SK-N-SH treated with all-trans-retinoic acid at 6 μM for 48 hours (cell line): Measurements from ENCODE around the gene PRAMEF8.
"Not testable (repeated sequence)": the region's sequence is repeated elsewhere in the genome, so short reads cannot be mapped to it uniquely, and the experiment has no call there.

Experiments used
- ARNTL ChIP-seq: fragments of 450-650 bp; formaldehyde crosslinking; IDR thresholded peaks from 2 replicates; pipeline ENCODE4 v1.5.0; 2020; ENCODE audit warnings: low read depth, mild to moderate bottlenecking, moderate library complexity, borderline replicate concordance
- ESRRG ChIP-seq: fragments of 250-450 bp; sonication (Bioruptor Pico); IDR thresholded peaks from 2 replicates; pipeline ENCODE4 v1.6.1; 2021; ENCODE audit warnings: mild to moderate bottlenecking
- GLIS3 ChIP-seq: fragments of 250-450 bp; sonication (Bioruptor Pico); IDR thresholded peaks from 2 replicates; pipeline ENCODE4 v1.5.0; 2020; ENCODE audit warnings: mild to moderate bottlenecking, moderate library complexity
- ISL1 ChIP-seq: fragments of 250-450 bp; sonication (Bioruptor Pico); IDR thresholded peaks from 2 replicates; pipeline ENCODE4 v2.1.2; 2022; ENCODE audit warnings: mild to moderate bottlenecking, moderate library complexity
- OSR1 ChIP-seq: fragments of 250-450 bp; sonication (Bioruptor Pico); IDR thresholded peaks from 2 replicates; pipeline ENCODE4 v1.8.0; 2022; ENCODE audit warnings: moderate library complexity, mild to moderate bottlenecking, inconsistent platforms
- TCF4 ChIP-seq: fragments of 250-450 bp; sonication (Bioruptor Pico); IDR thresholded peaks from 2 replicates; pipeline ENCODE4 v1.8.0; 2021; ENCODE audit warnings: mild to moderate bottlenecking, moderate library complexity, borderline replicate concordance
- ZNF70 ChIP-seq: fragments of 450-650 bp; formaldehyde crosslinking; IDR thresholded peaks from 2 replicates; pipeline ENCODE4 v1.5.0; 2020; ENCODE audit warnings: mild to moderate bottlenecking, moderate library complexity
- TF ChIP-seq, protein P1 (sequence below): fragments of 250-450 bp; sonication (Bioruptor Pico); IDR thresholded peaks from 2 replicates; pipeline ENCODE4 v1.8.0; 2020; ENCODE audit warnings: mild to moderate bottlenecking, moderate library complexity, borderline replicate concordance
- TF ChIP-seq, protein P2 (sequence below): fragments of 250-450 bp; sonication (Bioruptor Pico); IDR thresholded peaks from 2 replicates; pipeline ENCODE4 v1.5.1; 2020; ENCODE audit warnings: low read depth, mild to moderate bottlenecking, moderate library complexity
- TF ChIP-seq, protein P3 (sequence below): fragments of 250-450 bp; sonication (Bioruptor Pico); IDR thresholded peaks from 2 replicates; pipeline ENCODE4 v1.5.1; 2021; ENCODE audit warnings: mild to moderate bottlenecking, moderate library complexity

- TF ChIP-seq, protein P1, sequence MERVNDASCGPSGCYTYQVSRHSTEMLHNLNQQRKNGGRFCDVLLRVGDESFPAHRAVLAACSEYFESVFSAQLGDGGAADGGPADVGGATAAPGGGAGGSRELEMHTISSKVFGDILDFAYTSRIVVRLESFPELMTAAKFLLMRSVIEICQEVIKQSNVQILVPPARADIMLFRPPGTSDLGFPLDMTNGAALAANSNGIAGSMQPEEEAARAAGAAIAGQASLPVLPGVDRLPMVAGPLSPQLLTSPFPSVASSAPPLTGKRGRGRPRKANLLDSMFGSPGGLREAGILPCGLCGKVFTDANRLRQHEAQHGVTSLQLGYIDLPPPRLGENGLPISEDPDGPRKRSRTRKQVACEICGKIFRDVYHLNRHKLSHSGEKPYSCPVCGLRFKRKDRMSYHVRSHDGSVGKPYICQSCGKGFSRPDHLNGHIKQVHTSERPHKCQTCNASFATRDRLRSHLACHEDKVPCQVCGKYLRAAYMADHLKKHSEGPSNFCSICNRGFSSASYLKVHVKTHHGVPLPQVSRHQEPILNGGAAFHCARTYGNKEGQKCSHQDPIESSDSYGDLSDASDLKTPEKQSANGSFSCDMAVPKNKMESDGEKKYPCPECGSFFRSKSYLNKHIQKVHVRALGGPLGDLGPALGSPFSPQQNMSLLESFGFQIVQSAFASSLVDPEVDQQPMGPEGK (CRISPR knock-in tag): not testable (repeated sequence)
- TF ChIP-seq ARNTL (CRISPR knock-in tag); ZNF70 (CRISPR knock-in tag); GLIS3; OSR1 (CRISPR knock-in tag); TCF4 (CRISPR knock-in tag); ESRRG; ISL1 (CRISPR knock-in tag): not testable (repeated sequence)
- TF ChIP-seq, protein P2, sequence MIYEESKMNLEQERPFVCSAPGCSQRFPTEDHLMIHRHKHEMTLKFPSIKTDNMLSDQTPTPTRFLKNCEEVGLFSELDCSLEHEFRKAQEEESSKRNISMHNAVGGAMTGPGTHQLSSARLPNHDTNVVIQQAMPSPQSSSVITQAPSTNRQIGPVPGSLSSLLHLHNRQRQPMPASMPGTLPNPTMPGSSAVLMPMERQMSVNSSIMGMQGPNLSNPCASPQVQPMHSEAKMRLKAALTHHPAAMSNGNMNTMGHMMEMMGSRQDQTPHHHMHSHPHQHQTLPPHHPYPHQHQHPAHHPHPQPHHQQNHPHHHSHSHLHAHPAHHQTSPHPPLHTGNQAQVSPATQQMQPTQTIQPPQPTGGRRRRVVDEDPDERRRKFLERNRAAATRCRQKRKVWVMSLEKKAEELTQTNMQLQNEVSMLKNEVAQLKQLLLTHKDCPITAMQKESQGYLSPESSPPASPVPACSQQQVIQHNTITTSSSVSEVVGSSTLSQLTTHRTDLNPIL: not testable (repeated sequence)
- TF ChIP-seq, protein P3, sequence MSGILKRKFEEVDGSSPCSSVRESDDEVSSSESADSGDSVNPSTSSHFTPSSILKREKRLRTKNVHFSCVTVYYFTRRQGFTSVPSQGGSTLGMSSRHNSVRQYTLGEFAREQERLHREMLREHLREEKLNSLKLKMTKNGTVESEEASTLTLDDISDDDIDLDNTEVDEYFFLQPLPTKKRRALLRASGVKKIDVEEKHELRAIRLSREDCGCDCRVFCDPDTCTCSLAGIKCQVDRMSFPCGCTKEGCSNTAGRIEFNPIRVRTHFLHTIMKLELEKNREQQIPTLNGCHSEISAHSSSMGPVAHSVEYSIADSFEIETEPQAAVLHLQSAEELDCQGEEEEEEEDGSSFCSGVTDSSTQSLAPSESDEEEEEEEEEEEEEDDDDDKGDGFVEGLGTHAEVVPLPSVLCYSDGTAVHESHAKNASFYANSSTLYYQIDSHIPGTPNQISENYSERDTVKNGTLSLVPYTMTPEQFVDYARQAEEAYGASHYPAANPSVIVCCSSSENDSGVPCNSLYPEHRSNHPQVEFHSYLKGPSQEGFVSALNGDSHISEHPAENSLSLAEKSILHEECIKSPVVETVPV: not testable (repeated sequence)
Observed at GRCh38 chr1:13243536-13244263, 41.2 kb downstream of the PRAMEF8 start.
